ENCODE results near the gene AP1B1. TPM values are rescaled to one million over a fixed set of nuclear protein-coding genes. Genes with fewer than 3 reads are reported as not detected.

The AP1B1 gene
- total and polyA plus RNA-seq, 2 of the 8 experiments (the other 6 are each of a cell fraction or from before 2014, with no cell fraction given) = 64.2 to 86.8 TPM

GRCh38 chr22:29351891-29352290 lies 36.5 kb downstream of the AP1B1 start:
- no peaks in the 10 kb centered on the region for H3K9me3 ChIP-seq (ENCODE audit: insufficient read depth in 2 of 2, low read depth in 1 of 2, low read length in 1 of 2)
- H4K8ac ChIP-seq (ENCODE audit: extremely low read depth, insufficient read depth, low read length) = no peak overlapping the region
- no peak overlapping the region for H3K18ac ChIP-seq (ENCODE audit: extremely low read depth, low read length)
- H2BK15ac ChIP-seq (ENCODE audit: low read length) = no peak overlapping the region
- H2AK5ac ChIP-seq (ENCODE audit: low read depth, low read length) = no peak overlapping the region
- no peaks in the 10 kb centered on the region for H3K79me1 ChIP-seq (ENCODE audit: low read depth, low read length)
- H2BK5ac ChIP-seq (ENCODE audit: low read depth, low read length) = no peak overlapping the region
- H2BK120ac ChIP-seq (replicated peaks; ENCODE audit: low read depth, low read length) = no peak overlapping the region
- no peak overlapping the region for H2BK12ac ChIP-seq (ENCODE audit: low read depth, low read length)
- no peak overlapping the region for H3K4me3 ChIP-seq (ENCODE audit: extremely low read depth in 1 of 4, insufficient read depth in 2 of 4, low read depth in 3 of 4, low read length in 4 of 4)
- no peak for DNase-seq (ENCODE audit: low read depth in 1 of 2, low spot score in 2 of 2)
- H4K20me1 ChIP-seq (replicated peaks in 1 of 2; ENCODE audit: control insufficient read depth in 1 of 2, insufficient read depth in 2 of 2, low read length in 2 of 2) = peaks cover 3 to 9% of the 10 kb centered on the region in 2 experiments
- no peak overlapping the region for H3K56ac ChIP-seq (replicated peaks; ENCODE audit: insufficient read length, low read depth, low read length)
- H4K91ac ChIP-seq (replicated peaks; ENCODE audit: insufficient read length, low read length) = no peak overlapping the region
- no peak overlapping the region for H3K4me2 ChIP-seq (ENCODE audit: insufficient read depth in 1 of 2, low read depth in 2 of 2, low read length in 2 of 2)
- peaks cover 23 to 50% (median 38%) of the 10 kb centered on the region in 4 experiments for H3K36me3 ChIP-seq (ENCODE audit: control insufficient read depth in 2 of 4, insufficient read depth in 4 of 4, low read length in 3 of 4)
- CTCF ChIA-PET (ENCODE audit: partially characterized antibody) = interaction anchor here (1.5 kb wide), 1 partner anchor 10 kb away, joined by 3 read pairs; no protein-coding TSS in a partner anchor
- no peak overlapping the region for H3K27ac ChIP-seq (ENCODE audit: low read depth, low read length)
- H3K23me2 ChIP-seq (ENCODE audit: low read depth, low read length) = no peaks in the 10 kb centered on the region
- H3K4me1 ChIP-seq (replicated peaks in 1 of 4; ENCODE audit: control insufficient read depth in 3 of 4, insufficient read depth in 4 of 4, low read length in 3 of 4) = no peaks in the 10 kb centered on the region
- no peak overlapping the region for H3K14ac ChIP-seq (ENCODE audit: insufficient read length)
- H3K23ac ChIP-seq (ENCODE audit: insufficient read length) = no peak overlapping the region
- POLR2A ChIA-PET (ENCODE audit: partially characterized antibody) = interaction anchor here (1.4 kb wide), 1 partner anchor 91 kb away, joined by 3 read pairs; no protein-coding TSS in a partner anchor
- H4K5ac ChIP-seq (ENCODE audit: insufficient read length, low read depth, low read length) = no peak overlapping the region
- H3K4ac ChIP-seq (replicated peaks; ENCODE audit: insufficient read length, low read depth, low read length) = no peak overlapping the region
- FAIRE-seq = no peak
- 96% methylated on average over 9 of the region's 9 CpGs; no CpG with 5 or more reads in 1 of the 2 experiments for WGBS, 2 experiments (ENCODE audit: extremely low coverage in 1 of 2, insufficient coverage in 1 of 2, insufficient read length in 1 of 2, insufficient replicate concordance in 2 of 2, low coverage in 1 of 2, low lambda C conversion rate in 2 of 2, missing lambda C conversion rate in 1 of 2)
- no peaks in the 10 kb centered on the region for H3K79me2 ChIP-seq (ENCODE audit: control insufficient read depth in 1 of 2, insufficient read depth in 2 of 2, low read length in 2 of 2)
- H3K9ac ChIP-seq (replicated peaks in 1 of 4; ENCODE audit: extremely low read depth in 1 of 4, low read depth in 3 of 4, low read length in 3 of 4) = no peak overlapping the region
- H2AFZ ChIP-seq (ENCODE audit: low read length) = no peak overlapping the region
- H2BK20ac ChIP-seq (ENCODE audit: low read length) = no peak overlapping the region
- H3K27me3 ChIP-seq (replicated peaks in 1 of 4; ENCODE audit: control insufficient read depth in 3 of 4, extremely low read depth in 1 of 4, insufficient read depth in 3 of 4, low read length in 3 of 4) = no peaks in the 10 kb centered on the region
- TF ChIP-seq RAD21 (IDR thresholded peaks at IDR 0.05 in 1 of 2, conservative IDR thresholded peaks at IDR 0.05 in 1 of 2; ENCODE audit: low read depth in 2 of 2, low read length in 2 of 2) = no peak
- no peak for TF ChIP-seq SP2 (IDR thresholded peaks at IDR 0.05; ENCODE audit: low read length)
- TF ChIP-seq CHD2 (IDR thresholded peaks at IDR 0.05; ENCODE audit: low read length) = no peak
- TF ChIP-seq BCL11A (IDR thresholded peaks at IDR 0.05; ENCODE audit: low read depth in 2 of 2, low read length in 2 of 2) = no peak
- TF ChIP-seq USF2 (IDR thresholded peaks at IDR 0.05; ENCODE audit: low read length) = no peak
- no peak for TF ChIP-seq RNF2 (IDR thresholded peaks at IDR 0.05; ENCODE audit: borderline replicate concordance, low read depth, low read length, missing control alignments, poor library complexity, severe bottlenecking)
- no peak for TF ChIP-seq SP1 (IDR thresholded peaks at IDR 0.05; ENCODE audit: low read depth, low read length)
- TF ChIP-seq CBX8 (IDR thresholded peaks at IDR 0.05; ENCODE audit: borderline replicate concordance, low read depth, low read length) = no peak
- TF ChIP-seq ZNF274 (IDR thresholded peaks at IDR 0.05; ENCODE audit: borderline replicate concordance, extremely low read depth, low read length) = no peak
- no peak for TF ChIP-seq JUN (IDR thresholded peaks at IDR 0.05; ENCODE audit: low read depth, low read length)
- TF ChIP-seq E2F6 (IDR thresholded peaks at IDR 0.05) = no peak
- no peak for TF ChIP-seq GABPA (IDR thresholded peaks at IDR 0.05; ENCODE audit: borderline replicate concordance, insufficient read depth, low read length)

All from H1 (cell line).